IMR-90 (cell line): Measurements from ENCODE around the gene STAG1. TPM values are rescaled to one million over a fixed set of nuclear protein-coding genes. Genes with fewer than 3 reads are reported as not detected.

Experiments used
- ATAC-seq: fragments of 200-7000 bp; cut with Tn5 transposase; 2 replicates; pipeline ENCODE4 v1.9.1; 2020; ENCODE audit warnings: low read depth, mild to moderate bottlenecking, moderate library complexity
- BruUV-seq: library from RNA; stranded (reverse); fragments of 400-500 nt; replicated peaks from 2 replicates; lab custom pipeline; 2021; lab: Mats Ljungman, UMichigan
- CTCF ChIA-PET: fragments of 300-600 bp; formaldehyde crosslinking; extraction: SDS; loops from one replicate; lab custom pipeline; 2021; ENCODE audit warnings: antibody characterized with exemption; lab: Yijun Ruan, JAX
- POLR2A ChIA-PET: fragments of 300-600 bp; sonication (Branson Sonifier 250); formaldehyde crosslinking; loops from one replicate; lab custom pipeline; 2022; ENCODE audit warnings: antibody characterized with exemption; ENCODE audit not compliant: unreplicated experiment; lab: Charles Lee
- DNase-seq: peaks from one replicate; pipeline ENCODE4 v3.0.0; 2013
- H2AFZ ChIP-seq: replicated peaks from 2 replicates; pipeline ENCODE3; 2013; ENCODE audit warnings: low read length, mild to moderate bottlenecking; ENCODE audit not compliant: poor library complexity
- H2AK5ac ChIP-seq: 2 replicates; pipeline ENCODE4 v1.6.1; 2013; ENCODE audit warnings: low read depth, low read length, inconsistent platforms
- H2AK9ac ChIP-seq: replicated peaks from 2 replicates; pipeline ENCODE3; 2013; ENCODE audit warnings: mild to moderate bottlenecking, low read depth, low read length, moderate library complexity; ENCODE audit not compliant: poor library complexity
- H2BK120ac ChIP-seq: 2 replicates; pipeline ENCODE4 v1.6.1; 2013; ENCODE audit warnings: low read depth, low read length, inconsistent platforms
- H2BK15ac ChIP-seq: 3 replicates; pipeline ENCODE4 v1.6.1; 2013; ENCODE audit warnings: low read depth, low read length, inconsistent platforms
- H2BK20ac ChIP-seq: 2 replicates; pipeline ENCODE4 v1.6.1; 2013; ENCODE audit warnings: low read depth, mild to moderate bottlenecking, inconsistent platforms, low read length, moderate library complexity
- H2BK5ac ChIP-seq: 2 replicates; pipeline ENCODE4 v1.6.1; 2013; ENCODE audit warnings: mild to moderate bottlenecking, low read depth, low read length, inconsistent platforms; ENCODE audit not compliant: poor library complexity, severe bottlenecking
- H3K14ac ChIP-seq: replicated peaks from 2 replicates; pipeline ENCODE4 v1.6.1; 2013; ENCODE audit warnings: low read depth, low read length, inconsistent platforms
- H3K18ac ChIP-seq: 2 replicates; pipeline ENCODE4 v1.6.1; 2013; ENCODE audit warnings: low read depth, low read length, control low read depth
- H3K23ac ChIP-seq: 2 replicates; pipeline ENCODE4 v1.6.1; 2013; ENCODE audit warnings: low read depth, low read length, inconsistent platforms
- H3K27ac ChIP-seq: 2 replicates; pipeline ENCODE4 v1.5.1; 2013; ENCODE audit warnings: mild to moderate bottlenecking, control low read depth, low read length; ENCODE audit not compliant: insufficient read depth
- H3K27me3 ChIP-seq: 2 replicates; pipeline ENCODE4 v1.6.1; 2013; ENCODE audit warnings: low read length; ENCODE audit not compliant: control insufficient read depth, insufficient read depth
- H3K36me3 ChIP-seq: 2 replicates; pipeline ENCODE4 v1.6.1; 2013; ENCODE audit warnings: low read length, mixed read lengths; ENCODE audit not compliant: control insufficient read depth, insufficient read depth
- H3K4ac ChIP-seq: 2 replicates; pipeline ENCODE4 v1.6.1; 2013; ENCODE audit warnings: low read depth, low read length, inconsistent platforms
- H3K4me1 ChIP-seq: 2 replicates; pipeline ENCODE4 v1.6.1; 2013; ENCODE audit warnings: low read length, mixed read lengths; ENCODE audit not compliant: control insufficient read depth, insufficient read depth
- H3K4me2 ChIP-seq: 2 replicates; pipeline ENCODE4 v1.6.1; 2013; ENCODE audit warnings: low read depth, mild to moderate bottlenecking, control low read depth, low read length, moderate library complexity
- H3K4me3 ChIP-seq: 2 replicates; pipeline ENCODE4 v1.5.1; 2013; ENCODE audit warnings: low read depth, mild to moderate bottlenecking, control low read depth, low read length, moderate library complexity; ENCODE audit not compliant: insufficient read depth
- H3K56ac ChIP-seq: 2 replicates; pipeline ENCODE4 v1.6.1; 2013; ENCODE audit warnings: low read length, inconsistent platforms; ENCODE audit not compliant: insufficient read depth; ENCODE audit errors: extremely low read depth
- H3K79me1 ChIP-seq, 2 experiments: 2 replicates each; pipeline ENCODE4 v1.6.1; 2013; ENCODE audit warnings: low read length in 2 of 2, inconsistent platforms in 1 of 2, low read depth in 1 of 2
- H3K9ac ChIP-seq: 2 replicates; pipeline ENCODE4 v1.6.1; 2013; ENCODE audit warnings: low read depth, low read length, control low read depth
- H3K9me1 ChIP-seq: 2 replicates; pipeline ENCODE4 v1.6.1; 2013; ENCODE audit warnings: low read length, inconsistent platforms; ENCODE audit not compliant: insufficient read depth
- H3K9me3 ChIP-seq: 2 replicates; pipeline ENCODE4 v1.6.1; 2013; ENCODE audit warnings: low read length; ENCODE audit not compliant: control insufficient read depth, insufficient read depth
- H4K20me1 ChIP-seq: 2 replicates; pipeline ENCODE4 v1.6.1; 2013; ENCODE audit warnings: low read length, inconsistent platforms; ENCODE audit not compliant: insufficient read depth
- H4K5ac ChIP-seq: 2 replicates; pipeline ENCODE4 v1.6.1; 2013; ENCODE audit warnings: mild to moderate bottlenecking, low read depth, low read length, control low read depth
- H4K8ac ChIP-seq, 2 experiments: 2 replicates each; pipeline ENCODE4 v1.6.1; 2013; ENCODE audit warnings: low read depth in 2 of 2, low read length in 2 of 2, control low read depth in 1 of 2, inconsistent platforms in 1 of 2
- H4K91ac ChIP-seq: 2 replicates; pipeline ENCODE4 v1.6.1; 2013; ENCODE audit warnings: low read depth, low read length, inconsistent platforms; ENCODE audit not compliant: insufficient read depth
- CEBPB ChIP-seq: IDR thresholded peaks from 2 replicates; pipeline ENCODE4 v1.6.1; 2012; ENCODE audit warnings: low read depth, low read length, improper control_type of control experiment
- FOS ChIP-seq: fragments of 150-350 bp; IDR thresholded peaks from 2 replicates; pipeline ENCODE4 v1.6.1; 2016; ENCODE audit warnings: low read depth, low read length
- MAFK ChIP-seq: IDR thresholded peaks from 2 replicates; pipeline ENCODE4 v1.6.1; 2012; ENCODE audit warnings: low read depth, low read length, improper control_type of control experiment
- MAZ ChIP-seq: IDR thresholded peaks from 2 replicates; pipeline ENCODE4 v1.6.1; 2012; ENCODE audit warnings: low read depth, mild to moderate bottlenecking, low read length, improper control_type of control experiment, moderate library complexity, borderline replicate concordance
- MXI1 ChIP-seq: IDR thresholded peaks from 2 replicates; pipeline ENCODE4 v1.6.1; 2012; ENCODE audit warnings: low read depth, mild to moderate bottlenecking, low read length, moderate library complexity, borderline replicate concordance
- NFE2L2 ChIP-seq: fragments of 150-350 bp; IDR thresholded peaks from 2 replicates; pipeline ENCODE4 v1.6.1; 2016; ENCODE audit warnings: low read depth, mild to moderate bottlenecking, low read length
- RAD21 ChIP-seq: IDR thresholded peaks from 2 replicates; pipeline ENCODE4 v1.6.1; 2012; ENCODE audit warnings: low read length, improper control_type of control experiment
- RFX5 ChIP-seq: IDR thresholded peaks from 2 replicates; pipeline ENCODE4 v1.8.0; 2012; ENCODE audit warnings: low read depth, mild to moderate bottlenecking, low read length, moderate library complexity
- SMC3 ChIP-seq: fragments of 150-350 bp; IDR thresholded peaks from 2 replicates; pipeline ENCODE4 v1.6.1; 2016; ENCODE audit warnings: low read depth, mild to moderate bottlenecking, antibody characterized with exemption, low read length, moderate library complexity
- WGBS, 2 experiments: methylation state at CpG; one replicate each; pipeline versions ENCODE4 v1.1.5 to v1.1.7; 2013; ENCODE audit warnings: missing lambda C conversion rate in 2 of 2; ENCODE audit not compliant: insufficient read length in 1 of 2; ENCODE audit errors: extremely low coverage in 2 of 2; 5-methylcytosine and 5-hydroxymethylcytosine counted together
- dilution Hi-C: fragments of 300-500 bp; cut with HindIII; formaldehyde crosslinking; loops from one replicate; pipeline ENCODE4 v1.14.3; 2018; ENCODE audit warnings: low sequenced_read_pairs; ENCODE audit not compliant: unreplicated experiment
- in situ Hi-C: fragments of 300-500 bp; cut with MboI; formaldehyde crosslinking; loops from 3 replicates; pipeline ENCODE4 v1.14.3; 2019; ENCODE audit warnings: low sequenced_read_pairs, inconsistent platforms, mixed read lengths
- intact Hi-C: fragments of 100-400 bp; cut with micrococcal nuclease; formaldehyde crosslinking; loops from 2 replicates; pipeline ENCODE4 v1.10.0; 2022
- polyA plus RNA-seq, 3 experiments: library from polyadenylated mRNA; depleted of rRNA; stranded (reverse); fragments of >200 nt; gene quantifications; 2 replicates each; pipeline ENCODE4 v1.2.3, GENCODE V29; 2012; ENCODE audit warnings: low replicate concordance in 1 of 3
- total RNA-seq: library from RNA; depleted of rRNA; stranded (reverse); fragments of >200 nt; gene quantifications from 2 replicates; pipeline ENCODE4 v1.2.3, GENCODE V29; 2012

The STAG1 gene
- total and polyA plus RNA-seq, 2 of the 4 experiments (the other 2 are of a cell fraction), result 9.6 to 32.3 TPM

GRCh38 chr3:136350132-136350531 is 402.0 kb downstream of the STAG1 start:
- TF ChIP-seq CEBPB (peak; percentile 94), MAFK (no peak), RAD21 (no peak), FOS (peak; percentile 53; the same call in 1 of the 2 replicates), NFE2L2 (no peak), SMC3 (no peak), MAZ (no peak; the same call in 1 of the 2 replicates), RFX5 (peak; percentile 51; the same call in 1 of the 2 replicates), MXI1 (no peak)
- dilution Hi-C loops (no loop called here), in situ Hi-C loops (no loop called here), intact Hi-C loops (loop anchor here (1.0 to 10.0 kb wide), 2 partner anchors 55 to 402 kb away; partner anchors contain the start of gene STAG1)
- H2BK15ac ChIP-seq, result peak overlapping the region; percentile 92
- peak overlapping the region; percentile 96 for H3K14ac ChIP-seq
- ATAC-seq (peak; percentile 76), DNase-seq (peak; percentile 98)
- H3K36me3 ChIP-seq, result peaks cover 2% of the 10 kb centered on the region
- H4K91ac ChIP-seq, result peak overlapping the region; percentile 97
- H2BK120ac ChIP-seq, result peak overlapping the region; percentile 95
- peak overlapping the region; percentile 99 for H3K27ac ChIP-seq
- H3K27me3 ChIP-seq, result no peaks in the 10 kb centered on the region
- POLR2A ChIA-PET, result interaction anchor here (0.6 kb wide), 1 partner anchor 123 kb away, joined by 5 read pairs; no protein-coding TSS in a partner anchor
- H2AK9ac ChIP-seq, result peak overlapping the region; percentile 97
- H3K56ac ChIP-seq, result peak overlapping the region; percentile 99
- H3K9me3 ChIP-seq, result no peaks in the 10 kb centered on the region
- H4K20me1 ChIP-seq, result peaks cover 5% of the 10 kb centered on the region; the same call in 1 of the 2 replicates
- WGBS, 2 experiments, result no CpG with 5 or more reads among the region's 1 CpG
- H2BK20ac ChIP-seq, result peak overlapping the region; percentile 85
- H3K23ac ChIP-seq, result peak overlapping the region; percentile 98
- peak overlapping the region; percentile 70 for H3K18ac ChIP-seq
- peak overlapping the region; percentile 78 for H4K5ac ChIP-seq
- peak overlapping the region; percentile 98 for H3K4ac ChIP-seq
- no TSS peak for BruUV-seq
- peak overlapping the region; percentile 49 to 93; a peak in 3 of 4 replicates for H4K8ac ChIP-seq
- peaks cover 0 to 17% of the 10 kb centered on the region in 2 experiments; a peak in 2 of 4 replicates for H3K79me1 ChIP-seq
- peak overlapping the region; percentile 67 for H2AFZ ChIP-seq
- peak overlapping the region; percentile 87 for H2AK5ac ChIP-seq
- H3K9ac ChIP-seq, result peak overlapping the region; percentile 80
- no peaks in the 10 kb centered on the region; the same call in none of the 2 replicates for H3K9me1 ChIP-seq
- H3K4me2 ChIP-seq, result peak overlapping the region; percentile 79
- peaks cover 10% of the 10 kb centered on the region for H3K4me1 ChIP-seq
- H2BK5ac ChIP-seq, result peak overlapping the region; percentile 98
- peak overlapping the region; percentile 0; the same call in 1 of the 2 replicates for H3K4me3 ChIP-seq
- CTCF ChIA-PET, result interaction anchor here (0.5 to 1.3 kb wide), 3 partner anchors 44 to 402 kb away, joined by 4 to 6 read pairs (median 4); partner anchors contain the start of gene STAG1
